ENCODE data around the gene DCC.

- TF ChIP-seq CTCF (conservative IDR thresholded peaks at IDR 0.05) (no peak), ZFX (IDR thresholded peaks at IDR 0.05) (no peak)
These were observed 5.7 kb upstream of the DCC start for GRCh38 chr18:52334307-52334706.

Measured in C4-2B (cell line).